HEK293 (cell line): Measurements from ENCODE around the gene PIAS2.

Source experiments
- CTCF ChIA-PET: fragments of 350-600 bp; formaldehyde crosslinking; extraction: SDS; loops from one replicate; lab custom pipeline; 2021; ENCODE audit warnings: antibody characterized with exemption; lab: Yijun Ruan, JAX
- POLR2A ChIA-PET: fragments of 300-600 bp; formaldehyde crosslinking; extraction: SDS; loops from one replicate; lab custom pipeline; 2020; ENCODE audit warnings: antibody characterized with exemption, inconsistent platforms; lab: Yijun Ruan, JAX
- H3K27ac ChIP-seq: fragments of 200-500 bp; sonication (Bioruptor generic); 2 replicates; pipeline ENCODE4 v1.5.1; 2014; ENCODE audit warnings: low read depth, low read length, control low read depth, inconsistent platforms; ENCODE audit errors: extremely low read depth
- H3K36me3 ChIP-seq, 2 experiments: fragments of 200-500 bp in 1 of 2; sonication (Bioruptor generic) in 1 of 2; 1 replicate in 1 of 2; 2 replicates in 1 of 2; pipeline ENCODE4 v1.5.1; 2014 to 2017; ENCODE audit warnings: inconsistent platforms in 2 of 2, low read length in 2 of 2; ENCODE audit not compliant: control insufficient read depth in 2 of 2, insufficient read depth in 1 of 2
- H3K4me1 ChIP-seq: fragments of 200-500 bp; sonication (Bioruptor generic); 2 replicates; pipeline ENCODE4 v1.5.1; 2014; ENCODE audit warnings: mild to moderate bottlenecking, low read length, inconsistent platforms; ENCODE audit not compliant: control insufficient read depth, insufficient read depth
- H3K4me3 ChIP-seq: 2 replicates; pipeline ENCODE4 v1.5.1; 2011; ENCODE audit warnings: low read depth, mild to moderate bottlenecking, control low read depth, low read length, moderate library complexity
- H3K9me3 ChIP-seq: fragments of 200-500 bp; sonication (Bioruptor generic); 2 replicates; pipeline ENCODE4 v1.5.1; 2014; ENCODE audit warnings: low read depth, low read length, inconsistent platforms; ENCODE audit not compliant: control insufficient read depth, insufficient read depth
- GLI2 ChIP-seq: fragments of 450-650 bp; formaldehyde crosslinking; IDR thresholded peaks from 2 replicates; pipeline ENCODE4; 2017; ENCODE audit warnings: missing biosample characterization, missing genetic modification characterization, low read depth, borderline replicate concordance
- HOXC10 ChIP-seq: sonication (generic); formaldehyde crosslinking; IDR thresholded peaks from 2 replicates; pipeline ENCODE4 v1.8.1; 2023; ENCODE audit warnings: mild to moderate bottlenecking, missing genetic modification reagents
- MYNN ChIP-seq: fragments of 450-650 bp; formaldehyde crosslinking; IDR thresholded peaks from 2 replicates; pipeline ENCODE4 v1.5.1; 2016; ENCODE audit warnings: missing biosample characterization, missing genetic modification characterization, borderline replicate concordance
- OVOL3 ChIP-seq: fragments of 450-650 bp; formaldehyde crosslinking; IDR thresholded peaks from 2 replicates; pipeline ENCODE4 v1.5.1; 2016; ENCODE audit warnings: missing biosample characterization, missing genetic modification characterization
- PRDM1 ChIP-seq: fragments of 450-650 bp; formaldehyde crosslinking; IDR thresholded peaks from 2 replicates; pipeline ENCODE4; 2016; ENCODE audit warnings: missing biosample characterization, missing genetic modification characterization
- SETDB1 ChIP-seq: IDR thresholded peaks from one replicate; pipeline ENCODE4 v1.6.1; 2017; ENCODE audit warnings: mild to moderate bottlenecking, low read length, moderate library complexity, mixed read lengths; ENCODE audit not compliant: insufficient read length
- SP7 ChIP-seq: fragments of 450-650 bp; formaldehyde crosslinking; IDR thresholded peaks from 2 replicates; pipeline ENCODE4 v1.5.1; 2016; ENCODE audit warnings: missing biosample characterization, missing genetic modification characterization
- TRIM28 ChIP-seq: IDR thresholded peaks from 2 replicates; pipeline ENCODE4 v1.6.1; 2011; ENCODE audit warnings: low read length, control low read depth, borderline replicate concordance
- ZBTB20 ChIP-seq: fragments of 450-650 bp; formaldehyde crosslinking; IDR thresholded peaks from 2 replicates; pipeline ENCODE4 v1.5.1; 2016; ENCODE audit warnings: missing biosample characterization, missing genetic modification characterization
- ZFHX2 ChIP-seq: fragments of 450-650 bp; formaldehyde crosslinking; conservative IDR thresholded peaks from 2 replicates; pipeline ENCODE4 v1.5.1; 2016; ENCODE audit warnings: missing biosample characterization, missing genetic modification characterization
- ZIC2 ChIP-seq: fragments of 450-650 bp; formaldehyde crosslinking; IDR thresholded peaks from 2 replicates; pipeline ENCODE4 v1.5.1; 2016; ENCODE audit warnings: missing biosample characterization, missing genetic modification characterization
- ZNF146 ChIP-seq: fragments of 450-650 bp; formaldehyde crosslinking; IDR thresholded peaks from 2 replicates; pipeline ENCODE4 v1.5.1; 2016; ENCODE audit warnings: missing biosample characterization, missing genetic modification characterization
- ZNF223 ChIP-seq: fragments of 450-650 bp; formaldehyde crosslinking; IDR thresholded peaks from 2 replicates; pipeline ENCODE4 v1.5.1; 2016; ENCODE audit warnings: missing biosample characterization, missing genetic modification characterization
- ZNF792 ChIP-seq: fragments of 450-650 bp; formaldehyde crosslinking; IDR thresholded peaks from 2 replicates; pipeline ENCODE4 v1.5.1; 2016; ENCODE audit warnings: missing biosample characterization, missing genetic modification characterization
- ZNF837 ChIP-seq: fragments of 450-650 bp; formaldehyde crosslinking; IDR thresholded peaks from 2 replicates; pipeline ENCODE4 v1.5.1; 2016; ENCODE audit warnings: missing biosample characterization, missing genetic modification characterization
- TF ChIP-seq, protein P1 (sequence below): fragments of 450-650 bp; formaldehyde crosslinking; IDR thresholded peaks from 2 replicates; pipeline ENCODE4 v1.5.1; 2016; ENCODE audit warnings: missing biosample characterization, missing genetic modification characterization
- TF ChIP-seq, protein P2 (sequence below): fragments of 450-650 bp; formaldehyde crosslinking; IDR thresholded peaks from 2 replicates; pipeline ENCODE4 v1.5.1; 2016; ENCODE audit warnings: missing biosample characterization, missing genetic modification characterization
- TF ChIP-seq, protein P3 (sequence below): fragments of 450-650 bp; formaldehyde crosslinking; IDR thresholded peaks from 2 replicates; pipeline ENCODE4 v1.5.1; 2016; ENCODE audit warnings: missing biosample characterization, missing genetic modification characterization
- TF ChIP-seq, protein P4 (sequence below): fragments of 450-650 bp; formaldehyde crosslinking; IDR thresholded peaks from 2 replicates; pipeline ENCODE4; 2016; ENCODE audit warnings: missing biosample characterization, missing genetic modification characterization
- TF ChIP-seq, protein P5 (sequence below): fragments of 450-650 bp; IDR thresholded peaks from 2 replicates; pipeline ENCODE4 v1.5.1; 2018; ENCODE audit warnings: missing biosample characterization, mild to moderate bottlenecking, missing genetic modification characterization
- TF ChIP-seq, protein P6 (sequence below): fragments of 450-650 bp; formaldehyde crosslinking; IDR thresholded peaks from 2 replicates; pipeline ENCODE4 v1.5.1; 2016; ENCODE audit warnings: missing biosample characterization, missing genetic modification characterization

PIAS2 gene

DNA sequence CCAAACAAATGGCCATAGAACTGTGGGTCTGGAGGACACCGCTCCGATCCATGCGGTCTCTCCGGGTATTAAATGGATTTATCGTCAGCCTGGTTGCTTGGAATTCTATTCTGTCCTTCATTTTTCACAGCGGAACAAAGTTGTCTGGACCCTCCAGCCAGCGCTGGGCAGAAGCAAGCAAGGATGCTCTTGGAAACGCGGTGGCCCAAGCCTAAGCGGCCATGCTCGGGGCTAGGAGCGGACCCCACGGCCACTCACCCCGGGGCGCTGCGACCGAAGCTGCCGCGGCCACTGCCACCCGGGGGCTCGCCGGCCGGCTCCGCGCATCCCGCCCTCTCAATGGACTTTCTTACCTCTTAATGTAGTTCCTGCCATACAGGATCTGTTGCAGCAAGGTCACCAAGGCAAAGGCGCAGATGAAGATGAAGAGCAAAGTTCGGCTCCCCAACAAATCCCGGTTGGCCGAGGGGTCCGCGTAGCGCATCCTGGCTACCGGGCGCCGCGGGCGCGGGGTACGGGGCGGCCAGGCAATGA lies 161.2 kb downstream of the PIAS2 start:
- Histone ChIP-seq H3K27ac (no peak overlapping the region), H3K4me3 (no peak overlapping the region), H3K36me3 (no peaks in the 10 kb centered on the region), H3K4me1 (no peaks in the 10 kb centered on the region; the same call in 1 of the 2 replicates), H3K9me3 (no peaks in the 10 kb centered on the region)
- CTCF ChIA-PET: interaction anchor here (1.2 kb wide), 1 partner anchor 13 kb away, joined by 4 read pairs; no protein-coding TSS in a partner anchor
- TF ChIP-seq, protein P1, sequence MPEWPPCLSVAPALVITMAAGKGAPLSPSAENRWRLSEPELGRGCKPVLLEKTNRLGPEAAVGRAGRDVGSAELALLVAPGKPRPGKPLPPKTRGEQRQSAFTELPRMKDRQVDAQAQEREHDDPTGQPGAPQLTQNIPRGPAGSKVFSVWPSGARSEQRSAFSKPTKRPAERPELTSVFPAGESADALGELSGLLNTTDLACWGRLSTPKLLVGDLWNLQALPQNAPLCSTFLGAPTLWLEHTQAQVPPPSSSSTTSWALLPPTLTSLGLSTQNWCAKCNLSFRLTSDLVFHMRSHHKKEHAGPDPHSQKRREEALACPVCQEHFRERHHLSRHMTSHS (tag by site-specific recombination): no peak
- TF ChIP-seq SP7 (no peak), MYNN (no peak), OVOL3 (tag by site-specific recombination) (no peak), SETDB1 (no peak), GLI2 (no peak), ZNF837 (tag by site-specific recombination) (no peak), HOXC10 (CRISPR knock-in tag) (no peak), ZNF146 (no peak), ZNF792 (tag by site-specific recombination) (no peak), TRIM28 (no peak)
- TF ChIP-seq, protein P2, sequence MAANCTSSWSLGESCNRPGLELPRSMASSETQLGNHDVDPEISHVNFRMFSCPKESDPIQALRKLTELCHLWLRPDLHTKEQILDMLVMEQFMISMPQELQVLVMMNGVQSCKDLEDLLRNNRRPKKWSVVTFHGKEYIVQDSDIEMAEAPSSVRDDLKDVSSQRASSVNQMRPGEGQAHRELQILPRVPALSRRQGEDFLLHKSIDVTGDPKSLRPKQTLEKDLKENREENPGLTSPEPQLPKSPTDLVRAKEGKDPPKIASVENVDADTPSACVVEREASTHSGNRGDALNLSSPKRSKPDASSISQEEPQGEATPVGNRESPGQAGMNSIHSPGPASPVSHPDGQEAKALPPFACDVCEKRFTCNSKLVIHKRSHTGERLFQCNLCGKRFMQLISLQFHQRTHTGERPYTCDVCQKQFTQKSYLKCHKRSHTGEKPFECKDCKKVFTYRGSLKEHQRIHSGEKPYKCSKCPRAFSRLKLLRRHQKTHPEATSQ (tag by site-specific recombination): no peak
- TF ChIP-seq, protein P3, sequence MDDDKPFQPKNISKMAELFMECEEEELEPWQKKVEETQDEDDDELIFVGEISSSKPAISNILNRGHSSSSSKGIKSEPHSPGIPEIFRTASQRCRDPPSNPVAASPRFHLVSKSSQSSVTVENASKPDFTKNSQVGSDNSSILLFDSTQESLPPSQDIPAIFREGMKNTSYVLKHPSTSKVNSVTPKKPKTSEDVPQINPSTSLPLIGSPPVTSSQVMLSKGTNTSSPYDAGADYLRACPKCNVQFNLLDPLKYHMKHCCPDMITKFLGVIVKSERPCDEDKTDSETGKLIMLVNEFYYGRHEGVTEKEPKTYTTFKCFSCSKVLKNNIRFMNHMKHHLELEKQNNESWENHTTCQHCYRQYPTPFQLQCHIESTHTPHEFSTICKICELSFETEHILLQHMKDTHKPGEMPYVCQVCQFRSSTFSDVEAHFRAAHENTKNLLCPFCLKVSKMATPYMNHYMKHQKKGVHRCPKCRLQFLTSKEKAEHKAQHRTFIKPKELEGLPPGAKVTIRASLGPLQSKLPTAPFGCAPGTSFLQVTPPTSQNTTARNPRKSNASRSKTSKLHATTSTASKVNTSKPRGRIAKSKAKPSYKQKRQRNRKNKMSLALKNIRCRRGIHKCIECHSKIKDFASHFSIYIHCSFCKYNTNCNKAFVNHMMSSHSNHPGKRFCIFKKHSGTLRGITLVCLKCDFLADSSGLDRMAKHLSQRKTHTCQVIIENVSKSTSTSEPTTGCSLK (tag by site-specific recombination): no peak
- POLR2A ChIA-PET: no interaction called here

DNA sequence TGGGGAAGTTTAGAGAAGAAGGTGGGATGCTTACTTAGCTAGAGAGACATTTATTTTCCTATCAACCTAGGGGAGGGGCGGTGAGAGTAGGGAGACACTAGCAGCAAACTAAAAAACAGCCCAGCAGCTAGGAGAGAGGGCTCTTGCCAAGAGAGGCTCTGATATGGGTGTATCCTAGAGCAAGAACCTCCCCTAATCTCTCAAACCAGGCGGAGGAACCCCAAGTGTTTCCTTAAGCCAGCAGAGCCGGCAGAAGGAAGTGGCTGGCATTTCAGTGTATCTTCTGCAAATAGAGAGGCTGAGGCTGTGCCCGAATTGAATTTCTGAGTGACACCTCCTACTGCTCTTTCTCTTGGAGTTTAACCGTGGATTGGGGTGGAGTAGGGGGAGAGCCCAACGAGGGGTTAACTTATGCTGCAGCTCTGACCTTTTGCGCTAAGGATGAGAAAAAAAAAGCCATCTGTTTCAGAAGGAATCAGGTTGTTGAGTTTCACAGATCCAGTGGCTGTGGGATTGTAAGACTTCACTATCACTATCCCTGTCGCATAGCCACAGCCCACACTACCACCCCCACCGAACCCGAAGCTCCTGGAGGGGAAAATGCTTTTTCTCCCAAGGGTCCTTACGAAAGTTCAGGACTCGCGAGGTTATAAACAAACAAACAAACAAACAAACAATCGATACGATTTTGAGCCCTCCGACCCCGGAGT lies 161.8 kb downstream of the PIAS2 start:
- TF ChIP-seq, protein P4, sequence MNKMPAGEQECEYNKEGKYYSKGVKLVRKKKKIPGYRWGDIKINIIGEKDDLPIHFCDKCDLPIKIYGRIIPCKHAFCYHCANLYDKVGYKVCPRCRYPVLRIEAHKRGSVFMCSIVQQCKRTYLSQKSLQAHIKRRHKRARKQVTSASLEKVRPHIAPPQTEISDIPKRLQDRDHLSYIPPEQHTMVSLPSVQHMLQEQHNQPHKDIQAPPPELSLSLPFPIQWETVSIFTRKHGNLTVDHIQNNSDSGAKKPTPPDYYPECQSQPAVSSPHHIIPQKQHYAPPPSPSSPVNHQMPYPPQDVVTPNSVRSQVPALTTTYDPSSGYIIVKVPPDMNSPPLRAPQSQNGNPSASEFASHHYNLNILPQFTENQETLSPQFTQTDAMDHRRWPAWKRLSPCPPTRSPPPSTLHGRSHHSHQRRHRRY (tag by site-specific recombination): no peak
- TF ChIP-seq ZNF223 (no peak), ZBTB20 (no peak), ZFHX2 (no peak), PRDM1 (tag by site-specific recombination) (no peak), ZNF146 (no peak), ZIC2 (no peak)
- TF ChIP-seq, protein P5, sequence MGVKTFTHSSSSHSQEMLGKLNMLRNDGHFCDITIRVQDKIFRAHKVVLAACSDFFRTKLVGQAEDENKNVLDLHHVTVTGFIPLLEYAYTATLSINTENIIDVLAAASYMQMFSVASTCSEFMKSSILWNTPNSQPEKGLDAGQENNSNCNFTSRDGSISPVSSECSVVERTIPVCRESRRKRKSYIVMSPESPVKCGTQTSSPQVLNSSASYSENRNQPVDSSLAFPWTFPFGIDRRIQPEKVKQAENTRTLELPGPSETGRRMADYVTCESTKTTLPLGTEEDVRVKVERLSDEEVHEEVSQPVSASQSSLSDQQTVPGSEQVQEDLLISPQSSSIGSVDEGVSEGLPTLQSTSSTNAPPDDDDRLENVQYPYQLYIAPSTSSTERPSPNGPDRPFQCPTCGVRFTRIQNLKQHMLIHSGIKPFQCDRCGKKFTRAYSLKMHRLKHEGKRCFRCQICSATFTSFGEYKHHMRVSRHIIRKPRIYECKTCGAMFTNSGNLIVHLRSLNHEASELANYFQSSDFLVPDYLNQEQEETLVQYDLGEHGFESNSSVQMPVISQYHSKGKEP (tag by site-specific recombination): no peak
- TF ChIP-seq, protein P6, sequence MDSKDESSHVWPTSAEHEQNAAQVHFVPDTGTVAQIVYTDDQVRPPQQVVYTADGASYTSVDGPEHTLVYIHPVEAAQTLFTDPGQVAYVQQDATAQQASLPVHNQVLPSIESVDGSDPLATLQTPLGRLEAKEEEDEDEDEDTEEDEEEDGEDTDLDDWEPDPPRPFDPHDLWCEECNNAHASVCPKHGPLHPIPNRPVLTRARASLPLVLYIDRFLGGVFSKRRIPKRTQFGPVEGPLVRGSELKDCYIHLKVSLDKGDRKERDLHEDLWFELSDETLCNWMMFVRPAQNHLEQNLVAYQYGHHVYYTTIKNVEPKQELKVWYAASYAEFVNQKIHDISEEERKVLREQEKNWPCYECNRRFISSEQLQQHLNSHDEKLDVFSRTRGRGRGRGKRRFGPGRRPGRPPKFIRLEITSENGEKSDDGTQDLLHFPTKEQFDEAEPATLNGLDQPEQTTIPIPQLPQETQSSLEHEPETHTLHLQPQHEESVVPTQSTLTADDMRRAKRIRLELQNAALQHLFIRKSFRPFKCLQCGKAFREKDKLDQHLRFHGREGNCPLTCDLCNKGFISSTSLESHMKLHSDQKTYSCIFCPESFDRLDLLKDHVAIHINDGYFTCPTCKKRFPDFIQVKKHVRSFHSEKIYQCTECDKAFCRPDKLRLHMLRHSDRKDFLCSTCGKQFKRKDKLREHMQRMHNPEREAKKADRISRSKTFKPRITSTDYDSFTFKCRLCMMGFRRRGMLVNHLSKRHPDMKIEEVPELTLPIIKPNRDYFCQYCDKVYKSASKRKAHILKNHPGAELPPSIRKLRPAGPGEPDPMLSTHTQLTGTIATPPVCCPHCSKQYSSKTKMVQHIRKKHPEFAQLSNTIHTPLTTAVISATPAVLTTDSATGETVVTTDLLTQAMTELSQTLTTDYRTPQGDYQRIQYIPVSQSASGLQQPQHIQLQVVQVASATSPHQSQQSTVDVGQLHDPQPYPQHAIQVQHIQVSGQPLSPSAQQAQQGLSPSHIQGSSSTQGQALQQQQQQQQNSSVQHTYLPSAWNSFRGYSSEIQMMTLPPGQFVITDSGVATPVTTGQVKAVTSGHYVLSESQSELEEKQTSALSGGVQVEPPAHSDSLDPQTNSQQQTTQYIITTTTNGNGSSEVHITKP (tag by site-specific recombination): no peak
- POLR2A ChIA-PET: no interaction called here
- no peaks in the 10 kb centered on the region for H3K9me3 ChIP-seq
- CTCF ChIA-PET: interaction anchor here (0.9 to 1.2 kb wide), 2 partner anchors 13 to 318 kb away, joined by 4 to 5 read pairs; no protein-coding TSS in a partner anchor
- no peak overlapping the region for H3K4me3 ChIP-seq
- H3K4me1 ChIP-seq: no peaks in the 10 kb centered on the region; the same call in 1 of the 2 replicates
- H3K36me3 ChIP-seq: no peaks in the 10 kb centered on the region
- no peak overlapping the region for H3K27ac ChIP-seq
